HEK293T (cell line): Measurements from ENCODE around the gene KYNU.

Experiments used
- ARNT ChIP-seq: fragments of 450-650 bp; IDR thresholded peaks from 2 replicates; pipeline ENCODE4 v1.6.1; 2017; ENCODE audit warnings: mild to moderate bottlenecking
- BHLHE40 ChIP-seq: fragments of 450-650 bp; IDR thresholded peaks from 2 replicates; pipeline ENCODE4 v1.6.1; 2016; ENCODE audit warnings: mild to moderate bottlenecking, moderate library complexity, borderline replicate concordance
- CTBP1 ChIP-seq: fragments of 450-650 bp; IDR thresholded peaks from 2 replicates; pipeline ENCODE4 v1.6.1; 2016; ENCODE audit warnings: borderline replicate concordance
- FOXA1 ChIP-seq: fragments of 450-650 bp; IDR thresholded peaks from 2 replicates; pipeline ENCODE4 v1.6.1; 2016; ENCODE audit warnings: mild to moderate bottlenecking
- FOXK2 ChIP-seq: fragments of 450-650 bp; IDR thresholded peaks from 2 replicates; pipeline ENCODE4 v1.6.1; 2016; ENCODE audit warnings: mild to moderate bottlenecking
- FOXM1 ChIP-seq: fragments of 450-650 bp; IDR thresholded peaks from 2 replicates; pipeline ENCODE4 v1.6.1; 2017; ENCODE audit warnings: mild to moderate bottlenecking, borderline replicate concordance
- L3MBTL2 ChIP-seq: fragments of 450-650 bp; conservative IDR thresholded peaks from 2 replicates; pipeline ENCODE4 v1.6.1; 2016; ENCODE audit warnings: mild to moderate bottlenecking
- SP1 ChIP-seq: fragments of 450-650 bp; IDR thresholded peaks from 2 replicates; pipeline ENCODE4 v1.6.1; 2017
- SUZ12 ChIP-seq: fragments of 450-650 bp; IDR thresholded peaks from 2 replicates; pipeline ENCODE4 v1.6.1; 2016; ENCODE audit warnings: mild to moderate bottlenecking
- TARDBP ChIP-seq: fragments of 450-650 bp; IDR thresholded peaks from 2 replicates; pipeline ENCODE4 v1.6.1; 2016

DNA sequence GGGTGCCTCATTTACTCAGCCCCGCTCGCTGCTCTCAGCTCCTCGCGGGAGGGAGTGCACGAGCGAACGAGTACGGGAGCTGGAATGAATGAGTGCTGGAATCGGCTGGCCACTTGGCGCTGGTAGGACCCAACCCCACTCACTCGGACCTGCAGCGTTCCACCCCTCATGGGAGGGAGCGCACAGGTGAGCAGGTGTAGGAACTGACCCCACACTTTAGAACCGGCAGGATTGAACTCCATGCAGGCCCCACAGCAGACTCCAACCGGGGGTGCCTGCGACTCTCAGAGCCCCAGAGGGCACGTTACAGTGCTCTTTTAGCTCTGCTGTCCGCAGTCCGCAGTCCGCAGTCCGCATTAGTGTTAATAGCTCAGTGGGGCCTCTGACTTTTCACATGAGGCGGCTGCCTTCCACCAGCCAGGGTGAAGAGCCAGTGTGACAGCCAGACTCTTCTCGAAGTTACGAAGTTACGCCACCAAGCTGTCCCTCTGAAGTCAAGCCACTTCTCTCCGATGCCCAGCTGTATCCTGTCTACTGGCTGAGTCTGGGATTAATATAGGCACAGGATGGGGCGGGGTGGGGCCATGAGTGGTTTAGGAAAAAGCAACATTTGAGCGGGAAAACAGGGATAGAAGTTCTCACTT lies 149.1 kb downstream of the KYNU start:
- TF ChIP-seq SP1, result no peak
- TF ChIP-seq FOXK2, result no peak
- TF ChIP-seq L3MBTL2, result no peak
- TF ChIP-seq SUZ12, result no peak
- no peak for TF ChIP-seq ARNT
- no peak for TF ChIP-seq TARDBP
- TF ChIP-seq FOXA1, result no peak
- no peak for TF ChIP-seq FOXM1
- TF ChIP-seq CTBP1, result no peak
- TF ChIP-seq BHLHE40, result no peak
